ENCODE measurements around the gene FBXO21.
A peak's percentile ranks its signal among the peaks of the same experiment; 100 is the strongest.
"Not testable (repeated sequence)": the region's sequence is repeated elsewhere in the genome, so short reads cannot be mapped to it uniquely, and the experiment has no call there.

Gene FBXO21

GRCh38 chr12:117202033-117202432 is 11.8 kb upstream of the FBXO21 start:
- no peak for DNase-seq (ENCODE audit: low read depth)

- DNase-seq (ENCODE audit: low read depth), result not testable (repeated sequence)
These were observed 9.9 kb upstream of the FBXO21 start for GRCh38 chr12:117199956-117200744.

- not testable (repeated sequence) for DNase-seq (ENCODE audit: low read depth)
These were observed 6.1 kb upstream of the FBXO21 start for GRCh38 chr12:117196334-117196733.

- DNase-seq (ENCODE audit: low read depth), result not testable (repeated sequence)
These were observed 4.8 kb upstream of the FBXO21 start for GRCh38 chr12:117195027-117195426.

- DNase-seq (ENCODE audit: low read depth), result no peak
These were observed 3.6 kb upstream of the FBXO21 start for GRCh38 chr12:117193903-117194302.

- not testable (repeated sequence) for DNase-seq (ENCODE audit: low read depth)
These were observed 2.3 kb upstream of the FBXO21 start for GRCh38 chr12:117192581-117192980.

GRCh38 chr12:117192057-117192456 is 1.8 kb upstream of the FBXO21 start:
- no peak for DNase-seq (ENCODE audit: low read depth)

GRCh38 chr12:117189725-117190209 is 503 bp downstream of the FBXO21 start:
- no peak for DNase-seq (ENCODE audit: low read depth)

- peak; percentile 5 for DNase-seq (ENCODE audit: low read depth)
These were observed 1.1 kb downstream of the FBXO21 start for GRCh38 chr12:117188961-117189724.

- no peak for DNase-seq (ENCODE audit: low read depth)
These were observed 2.1 kb downstream of the FBXO21 start for GRCh38 chr12:117188121-117188665.

- DNase-seq (ENCODE audit: low read depth), result no peak
These were observed 2.8 kb downstream of the FBXO21 start for GRCh38 chr12:117187421-117187820.

GRCh38 chr12:117182866-117183265 is 7.4 kb downstream of the FBXO21 start:
- DNase-seq (ENCODE audit: low read depth), result no peak

- DNase-seq (ENCODE audit: low read depth), result not testable (repeated sequence)
These were observed 8.8 kb downstream of the FBXO21 start for GRCh38 chr12:117181468-117181843.

GRCh38 chr12:117180758-117181467 is 9.4 kb downstream of the FBXO21 start:
- no peak for DNase-seq (ENCODE audit: low read depth)

GRCh38 chr12:117178745-117179144 is 11.5 kb downstream of the FBXO21 start:
- no peak for DNase-seq (ENCODE audit: low read depth)

GRCh38 chr12:117178301-117178700 is 12.0 kb downstream of the FBXO21 start:
- no peak for DNase-seq (ENCODE audit: low read depth)

GRCh38 chr12:117172168-117172567 is 18.1 kb downstream of the FBXO21 start:
- no peak for DNase-seq (ENCODE audit: low read depth)

GRCh38 chr12:117171499-117172162 is 18.6 kb downstream of the FBXO21 start:
- DNase-seq (ENCODE audit: low read depth), result no peak

GRCh38 chr12:117169548-117169947 is 20.7 kb downstream of the FBXO21 start:
- DNase-seq (ENCODE audit: low read depth), result no peak

- DNase-seq (ENCODE audit: low read depth), result no peak
These were observed 21.3 kb downstream of the FBXO21 start for GRCh38 chr12:117168976-117169375.

GRCh38 chr12:117167769-117168168 is 22.5 kb downstream of the FBXO21 start:
- no peak for DNase-seq (ENCODE audit: low read depth)

GRCh38 chr12:117166107-117166506 is 24.2 kb downstream of the FBXO21 start:
- no peak for DNase-seq (ENCODE audit: low read depth)

Measured in fibroblast of the conjunctiva (primary cell).